Tibial nerve (tissue), 4 donors: ENCODE measurements around the gene LEP. TPM values are rescaled to one million over a fixed set of nuclear protein-coding genes. Genes with fewer than 3 reads are reported as not detected.

Experiments used
- DNase-seq, 2 donors: peaks; one replicate each; pipeline ENCODE4 v3.0.0-alpha.2; 2019; ENCODE audit warnings: low spot score in 2 of 2
- H3K27ac ChIP-seq, 4 donors: fragments of 200-600 bp; sonication (generic) in 3 of 4; one replicate each; pipeline ENCODE4 v1.5.1; 2017 to 2019; ENCODE audit warnings: mild to moderate bottlenecking in 1 of 4
- H3K27me3 ChIP-seq, 2 donors: fragments of 200-600 bp; sonication (generic) in 1 of 2; one replicate each; pipeline versions ENCODE4 v1.5.1 to v1.6.0; 2017 to 2019
- H3K36me3 ChIP-seq, 3 donors: fragments of 200-600 bp; sonication (generic); one replicate each; pipeline ENCODE4 v1.5.1; 2018 to 2019
- H3K4me1 ChIP-seq, 4 donors: fragments of 200-600 bp; sonication (generic) in 3 of 4; one replicate each; pipeline ENCODE4 v1.5.1; 2017 to 2019
- H3K4me3 ChIP-seq, 4 donors: fragments of 200-600 bp; sonication (generic) in 3 of 4; one replicate each; pipeline ENCODE4 v1.5.1; 2017 to 2019; ENCODE audit warnings: mild to moderate bottlenecking in 1 of 4, moderate library complexity in 1 of 4
- H3K9me3 ChIP-seq, 4 donors: fragments of 200-600 bp; sonication (generic) in 3 of 4; one replicate each; pipeline ENCODE4 v1.5.1; 2017 to 2019
- EP300 ChIP-seq, 2 donors: sonication (generic); formaldehyde crosslinking; IDR thresholded peaks; one replicate each; pipeline ENCODE4 v1.6.1; 2017; ENCODE audit warnings: antibody characterized with exemption in 2 of 2, mild to moderate bottlenecking in 1 of 2
- POLR2A ChIP-seq, 2 donors: fragments of 450-650 bp; IDR thresholded peaks; one replicate each; pipeline ENCODE4 v1.6.1; 2017; ENCODE audit warnings: antibody characterized with exemption in 2 of 2, mild to moderate bottlenecking in 2 of 2, moderate library complexity in 2 of 2
- WGBS, 2 donors: methylation state at CpG; one replicate each; pipeline ENCODE4 v1.1.5; 2018; 5-methylcytosine and 5-hydroxymethylcytosine counted together
- total RNA-seq, 4 donors: library from RNA; depleted of rRNA; stranded (reverse); fragments of >200 nt; gene quantifications; one replicate each; pipeline ENCODE4 v1.1.0, GENCODE V29; 2016
- TF ChIP-seq, protein P1 (sequence below), 5 experiments: fragments of 200-600 bp in 3 of 5; fragments of 450-650 bp in 2 of 5; sonication (generic) in 3 of 5; IDR thresholded peaks; one replicate each; pipeline ENCODE4 v1.5.1; 2016 to 2019; ENCODE audit warnings: antibody characterized with exemption in 5 of 5, mild to moderate bottlenecking in 3 of 5, moderate library complexity in 2 of 5

LEP gene
- total RNA-seq, 4 donors from 2014 or later = 15.9 to 70.7 (median 40.5) TPM

DNA sequence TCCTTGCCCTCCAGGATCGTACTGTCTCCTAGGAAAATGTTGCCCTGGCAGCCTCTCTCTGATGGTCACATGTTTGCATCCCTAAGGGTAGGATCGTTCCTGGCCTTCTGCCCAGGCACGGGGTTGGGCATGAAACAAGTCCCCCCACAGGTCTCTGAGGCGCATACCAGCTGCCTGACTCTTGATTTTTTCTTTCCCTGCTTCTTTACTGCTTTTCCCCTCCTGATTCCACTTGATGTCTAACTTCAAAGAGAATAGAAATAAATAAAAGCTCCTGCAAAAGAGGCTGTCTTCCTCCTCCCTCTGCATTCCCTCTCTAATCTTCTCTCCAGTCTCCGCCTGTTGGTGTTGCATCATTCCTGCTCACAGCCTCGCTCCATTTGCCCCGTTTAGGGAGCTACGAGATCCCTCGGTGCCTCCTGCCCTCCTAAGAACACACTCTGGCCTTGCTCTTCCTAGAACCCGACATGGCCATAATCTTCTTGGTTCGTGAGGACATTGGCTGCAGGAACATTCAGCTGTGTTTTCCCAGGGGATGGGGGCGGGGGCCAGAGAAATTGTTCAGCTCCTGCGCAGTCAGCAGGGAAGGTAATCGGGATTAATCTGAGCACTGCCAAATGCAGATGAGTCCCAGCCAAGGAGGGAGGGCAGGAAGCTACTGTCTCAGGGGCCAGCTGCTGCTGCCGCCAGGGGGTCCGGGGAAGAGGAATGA, 26.0 kb downstream of the LEP start:
- peak; percentile 22 to 26 for DNase-seq
- TF ChIP-seq EP300 (IDR thresholded peaks at IDR 0.05) = no peak
- no peak for TF ChIP-seq POLR2A (IDR thresholded peaks at IDR 0.05)
- TF ChIP-seq, protein P1, sequence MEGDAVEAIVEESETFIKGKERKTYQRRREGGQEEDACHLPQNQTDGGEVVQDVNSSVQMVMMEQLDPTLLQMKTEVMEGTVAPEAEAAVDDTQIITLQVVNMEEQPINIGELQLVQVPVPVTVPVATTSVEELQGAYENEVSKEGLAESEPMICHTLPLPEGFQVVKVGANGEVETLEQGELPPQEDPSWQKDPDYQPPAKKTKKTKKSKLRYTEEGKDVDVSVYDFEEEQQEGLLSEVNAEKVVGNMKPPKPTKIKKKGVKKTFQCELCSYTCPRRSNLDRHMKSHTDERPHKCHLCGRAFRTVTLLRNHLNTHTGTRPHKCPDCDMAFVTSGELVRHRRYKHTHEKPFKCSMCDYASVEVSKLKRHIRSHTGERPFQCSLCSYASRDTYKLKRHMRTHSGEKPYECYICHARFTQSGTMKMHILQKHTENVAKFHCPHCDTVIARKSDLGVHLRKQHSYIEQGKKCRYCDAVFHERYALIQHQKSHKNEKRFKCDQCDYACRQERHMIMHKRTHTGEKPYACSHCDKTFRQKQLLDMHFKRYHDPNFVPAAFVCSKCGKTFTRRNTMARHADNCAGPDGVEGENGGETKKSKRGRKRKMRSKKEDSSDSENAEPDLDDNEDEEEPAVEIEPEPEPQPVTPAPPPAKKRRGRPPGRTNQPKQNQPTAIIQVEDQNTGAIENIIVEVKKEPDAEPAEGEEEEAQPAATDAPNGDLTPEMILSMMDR (IDR thresholded peaks at IDR 0.05) = no peak
- peaks cover 0 to 28% (median 3%) of the 10 kb centered on the region in 4 donors for H3K4me1 ChIP-seq
- H3K36me3 ChIP-seq = no peaks in the 10 kb centered on the region
- H3K27ac ChIP-seq = peak overlapping the region in 1 of 4 donors; percentile 46
- 20 to 21% methylated on average over 16 of the region's 16 CpGs for WGBS, 2 donors
- H3K27me3 ChIP-seq = peaks cover 0 to 54% of the 10 kb centered on the region in 2 donors
- H3K9me3 ChIP-seq = no peaks in the 10 kb centered on the region
- H3K4me3 ChIP-seq = peak overlapping the region in 1 of 4 donors; percentile 24

- H3K36me3 ChIP-seq = no peaks in the 10 kb centered on the region
- H3K27me3 ChIP-seq = peaks cover 0 to 59% of the 10 kb centered on the region in 2 donors
- H3K4me3 ChIP-seq = peak overlapping the region in 1 of 4 donors; percentile 24
- peak overlapping the region in 1 of 4 donors; percentile 46 for H3K27ac ChIP-seq
- peaks cover 0 to 31% (median 3%) of the 10 kb centered on the region in 4 donors for H3K4me1 ChIP-seq
- no peak for DNase-seq
- H3K9me3 ChIP-seq = no peaks in the 10 kb centered on the region
- 34 to 42% methylated on average over 4 of the region's 4 CpGs for WGBS, 2 donors
- TF ChIP-seq POLR2A (IDR thresholded peaks at IDR 0.05) = no peak
- TF ChIP-seq, protein P1 (IDR thresholded peaks at IDR 0.05) = no peak
- TF ChIP-seq EP300 (IDR thresholded peaks at IDR 0.05) = no peak
Observed at GRCh38 chr7:128267595-128267924, 26.5 kb downstream of the LEP start.

GRCh38 chr7:128268233-128268632, 27.2 kb downstream of the LEP start:
- Histone ChIP-seq H3K27me3 (peaks cover 0 to 60% of the 10 kb centered on the region in 2 donors), H3K9me3 (no peaks in the 10 kb centered on the region), H3K4me1 (peaks cover 0 to 31% (median 3%) of the 10 kb centered on the region in 4 donors), H3K27ac (no peak overlapping the region), H3K36me3 (no peaks in the 10 kb centered on the region), H3K4me3 (no peak overlapping the region)
- no peak for TF ChIP-seq EP300 (IDR thresholded peaks at IDR 0.05)
- TF ChIP-seq, protein P1 (IDR thresholded peaks at IDR 0.05) = no peak
- no peak for TF ChIP-seq POLR2A (IDR thresholded peaks at IDR 0.05)
- DNase-seq = no peak
- 45 to 56% methylated on average over 2 of the region's 2 CpGs for WGBS, 2 donors

DNA sequence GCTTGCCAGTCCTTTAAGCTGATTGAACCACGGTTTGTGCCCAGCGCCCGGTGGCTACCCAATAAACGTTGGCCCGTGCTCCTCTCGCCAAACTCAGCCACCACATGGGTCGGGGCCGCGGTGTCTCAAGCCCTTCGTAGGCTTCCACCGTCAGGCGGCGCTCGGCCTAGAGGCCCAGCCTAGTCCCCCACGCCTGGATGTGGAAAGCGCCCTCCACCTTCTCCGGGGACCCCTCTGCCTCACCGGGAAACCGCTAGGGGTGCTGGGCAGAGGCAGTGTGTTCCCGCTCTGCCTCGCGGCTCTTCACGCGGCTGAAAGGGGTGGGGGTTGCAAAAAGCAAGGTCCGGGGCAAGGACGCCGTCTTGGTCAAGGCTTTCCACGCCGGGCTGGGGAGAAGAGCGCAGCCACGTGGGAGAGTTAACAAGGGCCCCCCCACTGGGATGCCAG, 29.8 kb downstream of the LEP start:
- WGBS, 2 donors = 7 to 13% methylated on average over 6 to 31 of the region's 31 CpGs
- no peak for DNase-seq
- TF ChIP-seq POLR2A (IDR thresholded peaks at IDR 0.05) = no peak
- TF ChIP-seq EP300 (IDR thresholded peaks at IDR 0.05) = no peak
- TF ChIP-seq, protein P1 (IDR thresholded peaks at IDR 0.05) = no peak
- Histone ChIP-seq H3K27ac (no peak overlapping the region), H3K4me3 (peak overlapping the region in 1 of 4 donors; percentile 42), H3K9me3 (no peaks in the 10 kb centered on the region), H3K27me3 (peaks cover 0 to 54% of the 10 kb centered on the region in 2 donors), H3K4me1 (peaks cover 0 to 31% (median 3%) of the 10 kb centered on the region in 4 donors), H3K36me3 (no peaks in the 10 kb centered on the region)

DNA sequence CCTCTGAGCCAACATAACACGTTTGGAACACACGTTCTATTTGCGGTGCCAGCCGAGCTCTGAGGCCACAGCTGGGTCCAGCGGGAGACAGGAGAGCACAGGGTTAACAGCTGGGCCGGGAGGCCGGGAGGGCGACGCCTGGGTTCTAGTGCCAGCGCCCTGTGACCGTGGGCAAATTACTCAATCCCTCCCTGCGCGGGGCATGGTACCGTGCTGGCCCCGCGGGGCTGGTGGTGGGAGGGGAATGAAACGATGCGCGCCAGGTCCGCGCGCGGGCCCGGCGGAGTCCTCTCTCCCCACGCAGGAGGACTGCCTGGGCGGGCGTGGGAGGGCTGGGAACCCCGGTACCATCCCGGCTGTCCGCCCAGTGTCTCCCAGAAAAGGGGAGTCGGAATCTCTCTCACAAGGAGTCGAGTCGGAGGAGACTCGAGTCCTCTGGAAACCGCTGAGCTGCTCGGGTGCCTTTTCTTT, 30.4 kb downstream of the LEP start:
- WGBS, 2 donors = 0 to 4% methylated on average over 20 to 32 of the region's 37 CpGs
- peaks cover 0 to 54% of the 10 kb centered on the region in 2 donors for H3K27me3 ChIP-seq
- no peaks in the 10 kb centered on the region for H3K36me3 ChIP-seq
- peak overlapping the region in 2 of 4 donors; percentile 7 to 42 for H3K4me3 ChIP-seq
- H3K9me3 ChIP-seq = no peaks in the 10 kb centered on the region
- H3K27ac ChIP-seq = no peak overlapping the region
- TF ChIP-seq EP300 (IDR thresholded peaks at IDR 0.05) = no peak
- TF ChIP-seq, protein P1 (IDR thresholded peaks at IDR 0.05) = no peak
- TF ChIP-seq POLR2A (IDR thresholded peaks at IDR 0.05) = no peak
- no peak for DNase-seq
- peaks cover 0 to 31% (median 3%) of the 10 kb centered on the region in 4 donors for H3K4me1 ChIP-seq
